H1 (cell line): Measurements from ENCODE around the gene ITLN1. TPM values are rescaled to one million over a fixed set of nuclear protein-coding genes. Genes with fewer than 3 reads are reported as not detected.

Experiments used
- CTCF ChIA-PET: fragments of 300-600 bp; sonication (Branson Sonifier 250); formaldehyde crosslinking; loops from one replicate; lab custom pipeline; 2021; ENCODE audit not compliant: partially characterized antibody; lab: Charles Lee
- POLR2A ChIA-PET: fragments of 300-600 bp; sonication (Branson Sonifier 250); formaldehyde crosslinking; loops from one replicate; lab custom pipeline; 2021; ENCODE audit warnings: inconsistent platforms; ENCODE audit not compliant: partially characterized antibody; lab: Charles Lee
- DNase-seq, 2 experiments: peaks; one replicate each; pipeline versions ENCODE4 v3.0.0 to v3.0.0-alpha.2; 2010 to 2022; ENCODE audit warnings: low spot score in 2 of 2, low read depth in 1 of 2, mixed read lengths in 1 of 2
- FAIRE-seq: peaks from 2 replicates; lab custom pipeline; 2011; peaks lifted over from hg19 to GRCh38; lab: Jason Lieb, UNC
- H2AFZ ChIP-seq: 2 replicates; pipeline ENCODE4 v1.8.1; 2012; ENCODE audit warnings: low read length, inconsistent platforms
- H2AK5ac ChIP-seq: 2 replicates; pipeline ENCODE4 v1.6.1; 2013; ENCODE audit warnings: low read depth, low read length
- H2BK120ac ChIP-seq: replicated peaks from 2 replicates; pipeline ENCODE3; 2013; ENCODE audit warnings: low read depth, low read length, inconsistent platforms
- H2BK12ac ChIP-seq: 2 replicates; pipeline ENCODE4 v1.6.1; 2013; ENCODE audit warnings: low read depth, low read length
- H2BK15ac ChIP-seq: 2 replicates; pipeline ENCODE4 v1.6.1; 2013; ENCODE audit warnings: low read length
- H2BK20ac ChIP-seq: 2 replicates; pipeline ENCODE4 v1.6.1; 2013; ENCODE audit warnings: low read length
- H2BK5ac ChIP-seq: 2 replicates; pipeline ENCODE4 v1.6.1; 2013; ENCODE audit warnings: low read depth, low read length
- H3K14ac ChIP-seq: 2 replicates; pipeline ENCODE4 v1.6.1; 2013; ENCODE audit warnings: inconsistent platforms; ENCODE audit not compliant: insufficient read length
- H3K18ac ChIP-seq: 2 replicates; pipeline ENCODE4 v1.6.1; 2013; ENCODE audit warnings: low read length; ENCODE audit errors: extremely low read depth
- H3K23ac ChIP-seq: 2 replicates; pipeline ENCODE4 v1.6.1; 2013; ENCODE audit warnings: inconsistent platforms; ENCODE audit not compliant: insufficient read length
- H3K23me2 ChIP-seq: 2 replicates; pipeline ENCODE4 v1.6.1; 2013; ENCODE audit warnings: low read depth, low read length
- H3K27ac ChIP-seq: 2 replicates; pipeline ENCODE4 v1.6.1; 2011; ENCODE audit warnings: low read depth, low read length, inconsistent platforms
- H3K27me3 ChIP-seq, 4 experiments: replicated peaks in 1 of 4; 1 replicate in 1 of 4; 2 replicates in 3 of 4; pipeline versions ENCODE4 v1.6.1 to v1.8.1; 2011 to 2013; ENCODE audit warnings: low read length in 3 of 4, mild to moderate bottlenecking in 3 of 4, inconsistent platforms in 2 of 4, mixed read lengths in 2 of 4, moderate library complexity in 1 of 4; ENCODE audit not compliant: control insufficient read depth in 3 of 4, insufficient read depth in 3 of 4; ENCODE audit errors: extremely low read depth in 1 of 4
- H3K36me3 ChIP-seq, 4 experiments: 2 replicates each; pipeline versions ENCODE4 v1.6.1 to v1.8.1; 2011 to 2013; ENCODE audit warnings: mild to moderate bottlenecking in 4 of 4, low read length in 3 of 4, moderate library complexity in 2 of 4, control low read depth in 1 of 4, inconsistent platforms in 1 of 4; ENCODE audit not compliant: insufficient read depth in 4 of 4, control insufficient read depth in 2 of 4
- H3K4ac ChIP-seq: replicated peaks from 2 replicates; pipeline ENCODE3; 2013; ENCODE audit warnings: low read length, low read depth, mixed read lengths, inconsistent platforms; ENCODE audit not compliant: insufficient read length
- H3K4me1 ChIP-seq, 4 experiments: replicated peaks in 1 of 4; 1 replicate in 1 of 4; 2 replicates in 3 of 4; pipeline versions ENCODE4 v1.6.1 to v1.8.1; 2011 to 2013; ENCODE audit warnings: low read length in 3 of 4, inconsistent platforms in 2 of 4, mixed read lengths in 1 of 4; ENCODE audit not compliant: insufficient read depth in 4 of 4, control insufficient read depth in 3 of 4
- H3K4me2 ChIP-seq, 2 experiments: 2 replicates each; pipeline versions ENCODE4 v1.6.1 to v1.8.1; 2011 to 2013; ENCODE audit warnings: low read depth in 2 of 2, low read length in 2 of 2, control low read depth in 1 of 2, inconsistent platforms in 1 of 2, mild to moderate bottlenecking in 1 of 2; ENCODE audit not compliant: insufficient read depth in 1 of 2
- H3K4me3 ChIP-seq, 4 experiments: fragments of 200-600, 300-600 bp in 1 of 4; sonication (generic), shearing (Covaris generic), sonication (Bioruptor Twin) in 1 of 4; 2 replicates each; pipeline versions ENCODE4 v1.5.1 to v1.8.1; 2011 to 2016; ENCODE audit warnings: low read length in 4 of 4, low read depth in 3 of 4, control low read depth in 2 of 4, inconsistent platforms in 2 of 4, mild to moderate bottlenecking in 2 of 4, mixed read lengths in 1 of 4, moderate library complexity in 1 of 4; ENCODE audit not compliant: insufficient read depth in 2 of 4; ENCODE audit errors: extremely low read depth in 1 of 4
- H3K56ac ChIP-seq: replicated peaks from 2 replicates; pipeline ENCODE3; 2013; ENCODE audit warnings: low read depth, mild to moderate bottlenecking, mixed read lengths, low read length, inconsistent platforms; ENCODE audit not compliant: insufficient read length
- H3K79me1 ChIP-seq: 2 replicates; pipeline ENCODE4 v1.6.1; 2013; ENCODE audit warnings: low read depth, low read length, control low read depth
- H3K79me2 ChIP-seq, 2 experiments: 2 replicates each; pipeline versions ENCODE4 v1.6.1 to v1.8.1; 2012 to 2013; ENCODE audit warnings: low read length in 2 of 2, mild to moderate bottlenecking in 2 of 2, inconsistent platforms in 1 of 2; ENCODE audit not compliant: insufficient read depth in 2 of 2, control insufficient read depth in 1 of 2
- H3K9ac ChIP-seq, 4 experiments: replicated peaks in 1 of 4; 1 replicate in 1 of 4; 2 replicates in 3 of 4; pipeline versions ENCODE4 v1.6.1 to v1.8.1; 2011 to 2013; ENCODE audit warnings: low read depth in 3 of 4, low read length in 3 of 4, control low read depth in 2 of 4, mild to moderate bottlenecking in 2 of 4, moderate library complexity in 2 of 4, inconsistent platforms in 1 of 4; ENCODE audit errors: extremely low read depth in 1 of 4
- H3K9me3 ChIP-seq, 2 experiments: 2 replicates each; pipeline versions ENCODE4 v1.6.1 to v1.8.1; 2012 to 2013; ENCODE audit warnings: mild to moderate bottlenecking in 2 of 2, moderate library complexity in 2 of 2, control low read depth in 1 of 2, inconsistent platforms in 1 of 2, low read depth in 1 of 2, low read length in 1 of 2, mixed read lengths in 1 of 2; ENCODE audit not compliant: insufficient read depth in 2 of 2
- H4K20me1 ChIP-seq, 2 experiments: replicated peaks in 1 of 2; 2 replicates each; pipeline versions ENCODE3 to v1.8.1; 2011 to 2013; ENCODE audit warnings: inconsistent platforms in 2 of 2, low read length in 2 of 2, mild to moderate bottlenecking in 1 of 2; ENCODE audit not compliant: insufficient read depth in 2 of 2, control insufficient read depth in 1 of 2
- H4K5ac ChIP-seq: 2 replicates; pipeline ENCODE4 v1.6.1; 2013; ENCODE audit warnings: low read length, low read depth, mixed read lengths, inconsistent platforms; ENCODE audit not compliant: insufficient read length
- H4K8ac ChIP-seq: 2 replicates; pipeline ENCODE4 v1.8.0; 2013; ENCODE audit warnings: mild to moderate bottlenecking, moderate library complexity, low read length, inconsistent platforms; ENCODE audit not compliant: insufficient read depth; ENCODE audit errors: extremely low read depth
- H4K91ac ChIP-seq: replicated peaks from 2 replicates; pipeline ENCODE3; 2013; ENCODE audit warnings: low read length, mixed read lengths, inconsistent platforms; ENCODE audit not compliant: insufficient read length
- CTCF ChIP-seq, 3 experiments: IDR thresholded peaks; 1 replicate in 2 of 3; 2 replicates in 1 of 3; pipeline versions ENCODE4 v1.5.1 to v1.6.1; 2011; ENCODE audit warnings: low read length in 3 of 3, mild to moderate bottlenecking in 3 of 3, inconsistent platforms in 2 of 3, low read depth in 1 of 3, moderate library complexity in 1 of 3; ENCODE audit not compliant: insufficient read depth in 1 of 3; ENCODE audit errors: control extremely low read depth in 1 of 3
- POU5F1 ChIP-seq: IDR thresholded peaks from 2 replicates; pipeline ENCODE4 v1.6.1; 2011; ENCODE audit warnings: low read depth, mild to moderate bottlenecking, low read length, moderate library complexity
- RAD21 ChIP-seq, 2 experiments: IDR thresholded peaks in 1 of 2; conservative IDR thresholded peaks in 1 of 2; 2 replicates each; pipeline ENCODE4 v1.6.1; 2011; ENCODE audit warnings: low read depth in 2 of 2, low read length in 2 of 2, improper control_type of control experiment in 1 of 2, inconsistent platforms in 1 of 2, mild to moderate bottlenecking in 1 of 2, moderate library complexity in 1 of 2
- WGBS, 2 experiments: shearing (Covaris generic) in 1 of 2; methylation state at CpG; one replicate each; pipeline versions ENCODE4 v1.1.6 to v1.1.7; 2013 to 2015; ENCODE audit warnings: low lambda C conversion rate in 2 of 2, mixed read lengths in 2 of 2, inconsistent platforms in 1 of 2, low coverage in 1 of 2, missing lambda C conversion rate in 1 of 2; ENCODE audit not compliant: insufficient replicate concordance in 2 of 2, insufficient coverage in 1 of 2, insufficient read length in 1 of 2; ENCODE audit errors: extremely low coverage in 1 of 2, missing lambda C conversion rate in 1 of 2; 5-methylcytosine and 5-hydroxymethylcytosine counted together
- polyA plus RNA-seq, 7 experiments: library from polyadenylated mRNA; depleted of rRNA in 3 of 7; stranded (reverse) in 5 of 7; unstranded in 2 of 7; fragments of >200 nt in 5 of 7; fragments of 200-250 nt in 2 of 7; gene quantifications; 1 replicate in 5 of 7; 2 replicates in 1 of 7; 4 replicates in 1 of 7; pipeline versions ENCODE4 v1.2.1 to v1.2.3, GENCODE V29; 2011 to 2013; ENCODE audit warnings: missing spikeins in 2 of 7, mixed read lengths in 2 of 7
- total RNA-seq: library from RNA; stranded (reverse); fragmentation: NEBNext Ultra II Directional; extraction: Animal tissue kit (Norgen Biotek cat#: 25700); gene quantifications from 2 replicates; pipeline ENCODE4 v1.2.1, GENCODE V29; 2021

The ITLN1 gene
- total and polyA plus RNA-seq, 2 of the 8 experiments (the other 6 are each of a cell fraction or from before 2014, with no cell fraction given): not detected

- no peaks in the 10 kb centered on the region for H4K20me1 ChIP-seq
- no peak overlapping the region for H2AFZ ChIP-seq
- no peaks in the 10 kb centered on the region for H3K36me3 ChIP-seq
- no peak overlapping the region for H3K9ac ChIP-seq
- no peaks in the 10 kb centered on the region for H3K79me2 ChIP-seq
- WGBS, 2 experiments: 81% methylated on average over 3 of the region's 3 CpGs; no CpG with 5 or more reads in 1 of the 2 experiments
- H4K8ac ChIP-seq: no peak overlapping the region
- H2BK20ac ChIP-seq: no peak overlapping the region
- no peak overlapping the region for H3K4ac ChIP-seq
- H2BK120ac ChIP-seq: no peak overlapping the region
- no peak overlapping the region for H2BK5ac ChIP-seq
- H3K4me3 ChIP-seq: no peak overlapping the region
- H4K5ac ChIP-seq: no peak overlapping the region
- H3K4me2 ChIP-seq: no peak overlapping the region
- H3K23me2 ChIP-seq: no peaks in the 10 kb centered on the region
- no peak overlapping the region for H3K14ac ChIP-seq
- no peak for DNase-seq
- TF ChIP-seq RAD21 (IDR thresholded peaks at IDR 0.05 in 1 of 2, conservative IDR thresholded peaks at IDR 0.05 in 1 of 2; ENCODE audit: low read depth in 2 of 2, low read length in 2 of 2): peak; percentile 81 to 86
- peak in 2 of 3 experiments; percentile 58 to 68; a peak in 3 of 4 replicates for TF ChIP-seq CTCF (IDR thresholded peaks at IDR 0.05; ENCODE audit: control extremely low read depth in 1 of 3, insufficient read depth in 1 of 3, low read depth in 1 of 3, low read length in 3 of 3)
- no peak for TF ChIP-seq POU5F1
- no peaks in the 10 kb centered on the region for H3K27me3 ChIP-seq
- no peak overlapping the region for H3K56ac ChIP-seq
- CTCF ChIA-PET: interaction anchor here (0.6 to 13.0 kb wide), 54 partner anchors 8 to 308 kb away, joined by 3 to 219 read pairs (median 4); partner anchors contain the start of genes CD244, ITLN1, ITLN2 and LY9
- H2BK12ac ChIP-seq: no peak overlapping the region
- H3K9me3 ChIP-seq: no peaks in the 10 kb centered on the region
- H2BK15ac ChIP-seq: no peak overlapping the region
- no peak overlapping the region for H4K91ac ChIP-seq
- H3K79me1 ChIP-seq: no peaks in the 10 kb centered on the region
- FAIRE-seq: peak; percentile 68
- POLR2A ChIA-PET: interaction anchor here (1.0 kb wide), 1 partner anchor 117 kb away, joined by 3 read pairs; no protein-coding TSS in a partner anchor
- no peak overlapping the region for H3K27ac ChIP-seq
- peaks cover 0 to 3% (median 0%) of the 10 kb centered on the region in 4 experiments; a peak in 2 of 7 replicates for H3K4me1 ChIP-seq
- H3K18ac ChIP-seq: no peak overlapping the region
- H3K23ac ChIP-seq: no peak overlapping the region
- H2AK5ac ChIP-seq: no peak overlapping the region
Observed at GRCh38 chr1:160834945-160835565, 49.9 kb downstream of the ITLN1 start.
